GM18951 (cell line): ENCODE results near the gene SMIM27.
"Not testable (repeated sequence)": the region's sequence is repeated elsewhere in the genome, so short reads cannot be mapped to it uniquely, and the experiment has no call there.

Experiments
- POLR2A ChIP-seq: IDR thresholded peaks from 4 replicates; pipeline ENCODE4 v1.6.1; 2011; ENCODE audit warnings: mild to moderate bottlenecking; ENCODE audit not compliant: insufficient read length, insufficient read depth; ENCODE audit errors: extremely low read depth
- in situ Hi-C: fragments of 300-500 bp; cut with MboI; formaldehyde crosslinking; loops from one replicate; pipeline ENCODE4 v1.12.0; 2022; ENCODE audit warnings: low sequenced_read_pairs, mixed read lengths, inconsistent platforms; ENCODE audit not compliant: unreplicated experiment

SMIM27 gene

DNA sequence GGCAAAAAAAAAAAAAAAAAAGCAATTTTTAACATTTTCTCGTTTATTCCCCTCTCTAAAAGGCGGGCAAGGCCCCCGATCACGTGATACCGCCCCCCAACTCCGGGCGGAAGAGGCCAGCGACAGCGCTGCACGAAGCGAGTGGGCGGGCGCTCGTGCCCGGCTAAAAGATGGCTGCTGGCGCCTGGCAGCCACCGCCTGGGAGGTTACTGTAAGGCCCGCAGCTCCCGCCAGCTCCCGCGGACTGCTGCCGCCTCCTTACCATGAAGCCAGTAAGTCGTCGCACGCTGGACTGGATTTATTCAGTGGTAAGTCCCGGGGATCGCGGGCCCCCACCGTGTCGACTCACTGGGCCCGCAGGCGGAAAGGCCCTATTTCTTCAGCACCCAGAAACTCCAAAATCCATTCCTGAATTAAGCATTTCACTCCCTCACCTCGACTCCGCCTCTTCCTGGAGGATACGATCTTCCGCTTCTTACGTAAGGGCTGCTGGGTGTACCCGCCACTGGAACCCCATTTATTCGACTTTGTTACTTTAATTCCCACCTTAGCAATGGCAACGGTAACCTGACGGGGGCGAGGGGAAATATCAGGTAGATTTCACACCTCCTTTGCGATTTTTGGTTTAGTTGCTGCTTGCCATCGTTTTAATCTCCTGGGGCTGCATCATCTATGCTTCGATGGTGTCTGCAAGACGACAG lies at the start of gene SMIM27, which contains the start of gene TOPORS:
SMIM27 (plus strand) TSS at position 156 of the 701 bp plus-strand sequence; CDS start at position 264, 108 bp downstream.
TOPORS (minus strand) TSS at position 415 of the 701 bp plus-strand sequence; CDS start at position 265, 150 bp downstream.
- peak; percentile 90 for TF ChIP-seq POLR2A
- in situ Hi-C loops: no loop called here

DNA sequence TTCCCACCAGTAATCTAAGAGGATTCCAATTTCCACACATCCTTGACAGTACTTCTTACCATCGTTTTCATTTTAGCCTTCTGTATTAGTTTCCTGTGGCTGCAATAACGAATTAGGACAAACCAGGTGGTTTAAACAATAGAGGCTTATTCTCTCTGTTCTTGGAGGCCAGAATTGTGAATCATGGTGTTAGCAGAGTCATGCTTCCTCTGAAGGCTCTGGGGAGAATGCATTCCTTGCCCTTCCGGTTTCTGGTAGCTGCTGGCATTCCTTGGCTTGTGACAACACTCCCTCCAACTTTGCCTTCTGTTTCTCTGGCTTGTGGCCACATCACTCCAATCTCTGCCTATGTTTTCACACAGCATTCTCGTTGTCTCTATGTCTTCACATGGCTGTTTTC lies 49.7 kb upstream of the SMIM27 start:
- in situ Hi-C loops: no loop called here
- TF ChIP-seq POLR2A: no peak

GRCh38 chr9:32503008-32503407 lies 49.1 kb upstream of the SMIM27 start:
- no peak for TF ChIP-seq POLR2A
- in situ Hi-C loops: no loop called here

DNA sequence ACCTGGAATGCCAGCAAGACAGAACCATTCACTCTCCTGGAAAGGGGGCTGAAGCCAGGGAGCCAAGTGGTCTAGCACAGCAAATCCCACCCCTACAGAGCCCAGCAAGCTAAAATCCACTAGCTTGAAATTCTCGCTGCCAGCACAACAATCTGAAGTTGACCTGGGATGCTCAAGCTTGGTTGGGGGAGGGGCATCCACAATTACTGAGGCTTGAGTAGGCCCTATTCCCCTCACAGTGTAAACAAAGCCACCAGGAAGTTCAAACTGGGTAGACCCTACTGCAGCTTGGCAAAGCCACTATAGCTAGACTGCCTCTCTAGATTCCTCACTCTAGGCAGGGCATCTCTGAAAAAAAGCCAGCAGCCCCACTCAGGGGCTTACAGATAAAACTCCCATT lies 43.4 kb upstream of the SMIM27 start:
- TF ChIP-seq POLR2A: no peak
- in situ Hi-C loops: no loop called here

DNA sequence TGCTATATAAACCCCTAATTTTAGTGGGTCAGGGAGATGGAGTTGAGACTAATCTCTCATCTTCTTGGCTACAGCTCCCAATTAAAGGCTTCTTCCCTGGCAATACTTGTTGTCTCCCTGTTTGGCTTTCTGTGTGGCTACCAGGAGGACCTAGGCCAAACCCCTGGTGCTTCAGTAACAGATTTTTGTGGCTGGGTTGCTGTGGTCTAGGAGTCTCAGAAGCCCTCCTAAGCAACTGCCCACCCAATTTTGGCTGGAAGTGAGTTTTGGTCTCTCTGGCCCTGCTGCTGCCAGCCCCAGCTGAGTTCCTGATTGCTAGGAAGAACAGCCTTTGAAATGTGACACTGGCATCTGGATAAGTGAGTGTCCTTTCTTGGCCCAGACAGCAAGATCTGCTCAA lies 35.9 kb upstream of the SMIM27 start:
- no peak for TF ChIP-seq POLR2A
- in situ Hi-C loops: no loop called here

- no peak for TF ChIP-seq POLR2A
- in situ Hi-C loops: no loop called here
Measured at GRCh38 chr9:32518276-32518675, 33.9 kb upstream of the SMIM27 start.

DNA sequence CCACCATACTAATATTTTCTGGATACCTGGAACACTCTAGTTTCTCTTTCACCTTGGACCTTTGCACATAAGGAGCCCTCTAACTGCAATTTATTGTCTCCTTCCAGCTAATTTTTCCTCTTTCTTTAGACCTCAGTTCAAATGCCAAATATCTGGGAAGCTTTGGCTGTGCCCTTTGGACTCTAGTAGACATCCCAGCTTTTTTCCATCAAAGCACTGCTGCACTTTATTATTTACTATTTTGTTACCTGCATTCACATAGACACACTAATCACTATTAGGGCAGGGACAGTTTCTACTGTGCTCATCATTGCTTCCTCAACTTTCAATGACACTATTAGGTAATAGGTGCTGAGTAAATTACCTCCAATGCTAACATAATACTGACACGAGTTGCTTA lies 28.2 kb upstream of the SMIM27 start:
- in situ Hi-C loops: no loop called here
- no peak for TF ChIP-seq POLR2A

- in situ Hi-C loops: not testable (repeated sequence)
Measured at GRCh38 chr9:32524558-32524891, 27.6 kb upstream of the SMIM27 start.

DNA sequence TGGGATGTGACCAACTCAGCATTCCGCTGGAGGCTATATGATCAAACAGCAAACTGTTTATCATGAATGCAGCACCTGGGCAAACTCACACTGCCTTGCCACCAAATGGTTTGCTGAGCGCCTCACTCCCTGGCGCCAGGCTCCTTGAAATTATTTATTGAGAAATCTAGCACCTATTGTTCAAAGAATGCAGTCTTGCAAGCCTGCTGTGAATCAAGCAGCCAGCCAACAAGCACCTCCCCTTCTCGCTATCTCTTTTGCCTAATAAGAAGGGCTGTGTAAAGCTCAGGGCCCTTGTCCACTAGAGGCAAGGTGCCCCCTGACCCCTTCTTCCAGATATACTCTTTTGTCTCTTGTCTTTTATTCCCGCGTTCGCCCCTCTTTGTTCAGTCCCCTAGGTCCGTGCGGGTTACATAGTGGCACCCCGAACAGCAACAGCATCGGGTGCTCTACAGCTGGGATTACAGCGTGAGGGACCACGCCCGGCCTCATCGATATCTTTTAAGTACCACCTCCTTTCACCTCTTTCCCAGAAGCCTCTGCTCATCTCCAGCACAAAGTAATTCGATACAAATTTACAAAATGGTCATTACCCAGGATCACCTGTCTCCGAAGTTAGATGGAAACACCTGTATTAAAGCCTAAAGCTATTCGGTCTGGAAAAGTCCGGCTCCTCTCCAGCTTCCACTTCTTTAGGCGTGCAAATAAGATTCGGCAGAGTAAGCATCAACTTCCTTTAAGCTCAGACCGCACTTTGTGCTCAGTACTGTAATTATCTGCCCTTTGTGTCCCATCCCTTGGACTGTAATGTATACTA lies 27.0 kb upstream of the SMIM27 start:
- in situ Hi-C loops: no loop called here
- no peak for TF ChIP-seq POLR2A

- no peak for TF ChIP-seq POLR2A
- in situ Hi-C loops: no loop called here
Measured at GRCh38 chr9:32525709-32526030, 26.5 kb upstream of the SMIM27 start.

- in situ Hi-C loops: no loop called here
- TF ChIP-seq POLR2A: peak; percentile 66
Measured at GRCh38 chr9:32526041-32526706, 26.0 kb upstream of the SMIM27 start, which contains the start of gene RIGI. Gene RIGI (minus strand): TSS chr9:32526196. CDS start chr9:32526166, 30 bp downstream.

DNA sequence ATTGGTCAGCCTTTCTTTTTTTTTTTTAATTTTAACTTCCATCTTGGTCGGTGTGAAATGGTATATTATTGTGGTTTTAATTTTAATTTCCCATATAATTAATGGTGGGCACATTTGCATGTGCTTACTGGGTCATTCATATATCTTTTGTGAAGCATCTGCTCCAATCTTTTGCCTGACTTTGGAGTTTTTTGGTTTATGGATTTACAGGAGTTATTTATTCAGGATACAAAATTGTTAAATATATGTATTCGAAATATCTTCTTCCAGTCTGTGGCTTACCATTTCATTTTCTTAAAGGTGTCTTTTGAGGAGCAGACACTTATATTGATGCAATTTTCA lies 25.4 kb upstream of the SMIM27 start:
- in situ Hi-C loops: no loop called here
- no peak for TF ChIP-seq POLR2A

- TF ChIP-seq POLR2A: no peak
- in situ Hi-C loops: no loop called here
Measured at GRCh38 chr9:32533336-32533735, 18.8 kb upstream of the SMIM27 start.

- in situ Hi-C loops: no loop called here
- TF ChIP-seq POLR2A: no peak
Measured at GRCh38 chr9:32533816-32534215, 18.3 kb upstream of the SMIM27 start.

GRCh38 chr9:32543047-32543446 lies 9.1 kb upstream of the SMIM27 start:
- TF ChIP-seq POLR2A: no peak
- in situ Hi-C loops: no loop called here
